ENCODE measurements around the gene GARIN5A.

The GARIN5A gene

GRCh38 chr19:50425581-50425980 lies 51.1 kb downstream of the GARIN5A start:
- DNase-seq (ENCODE audit: low read depth) = no peak
- H3K4me3 ChIP-seq (ENCODE audit: low read length) = no peak overlapping the region
- TF ChIP-seq, protein P1, sequence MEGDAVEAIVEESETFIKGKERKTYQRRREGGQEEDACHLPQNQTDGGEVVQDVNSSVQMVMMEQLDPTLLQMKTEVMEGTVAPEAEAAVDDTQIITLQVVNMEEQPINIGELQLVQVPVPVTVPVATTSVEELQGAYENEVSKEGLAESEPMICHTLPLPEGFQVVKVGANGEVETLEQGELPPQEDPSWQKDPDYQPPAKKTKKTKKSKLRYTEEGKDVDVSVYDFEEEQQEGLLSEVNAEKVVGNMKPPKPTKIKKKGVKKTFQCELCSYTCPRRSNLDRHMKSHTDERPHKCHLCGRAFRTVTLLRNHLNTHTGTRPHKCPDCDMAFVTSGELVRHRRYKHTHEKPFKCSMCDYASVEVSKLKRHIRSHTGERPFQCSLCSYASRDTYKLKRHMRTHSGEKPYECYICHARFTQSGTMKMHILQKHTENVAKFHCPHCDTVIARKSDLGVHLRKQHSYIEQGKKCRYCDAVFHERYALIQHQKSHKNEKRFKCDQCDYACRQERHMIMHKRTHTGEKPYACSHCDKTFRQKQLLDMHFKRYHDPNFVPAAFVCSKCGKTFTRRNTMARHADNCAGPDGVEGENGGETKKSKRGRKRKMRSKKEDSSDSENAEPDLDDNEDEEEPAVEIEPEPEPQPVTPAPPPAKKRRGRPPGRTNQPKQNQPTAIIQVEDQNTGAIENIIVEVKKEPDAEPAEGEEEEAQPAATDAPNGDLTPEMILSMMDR (conservative IDR thresholded peaks at IDR 0.05; ENCODE audit: low read length) = no peak

- TF ChIP-seq, protein P1 (conservative IDR thresholded peaks at IDR 0.05; ENCODE audit: low read length) = no peak
- no peak overlapping the region for H3K4me3 ChIP-seq (ENCODE audit: low read length)
- no peak for DNase-seq (ENCODE audit: low read depth)
Measured at GRCh38 chr19:50423279-50424113, 53.2 kb downstream of the GARIN5A start.

GRCh38 chr19:50422397-50423278 lies 54.0 kb downstream of the GARIN5A start:
- TF ChIP-seq, protein P1 (conservative IDR thresholded peaks at IDR 0.05; ENCODE audit: low read length) = no peak
- DNase-seq (ENCODE audit: low read depth) = no peak
- H3K4me3 ChIP-seq (ENCODE audit: low read length) = no peak overlapping the region

- DNase-seq (ENCODE audit: low read depth) = no peak
- no peak overlapping the region for H3K4me3 ChIP-seq (ENCODE audit: low read length)
- TF ChIP-seq, protein P1 (conservative IDR thresholded peaks at IDR 0.05; ENCODE audit: low read length) = no peak
Measured at GRCh38 chr19:50420808-50421207, 55.8 kb downstream of the GARIN5A start.

DNA sequence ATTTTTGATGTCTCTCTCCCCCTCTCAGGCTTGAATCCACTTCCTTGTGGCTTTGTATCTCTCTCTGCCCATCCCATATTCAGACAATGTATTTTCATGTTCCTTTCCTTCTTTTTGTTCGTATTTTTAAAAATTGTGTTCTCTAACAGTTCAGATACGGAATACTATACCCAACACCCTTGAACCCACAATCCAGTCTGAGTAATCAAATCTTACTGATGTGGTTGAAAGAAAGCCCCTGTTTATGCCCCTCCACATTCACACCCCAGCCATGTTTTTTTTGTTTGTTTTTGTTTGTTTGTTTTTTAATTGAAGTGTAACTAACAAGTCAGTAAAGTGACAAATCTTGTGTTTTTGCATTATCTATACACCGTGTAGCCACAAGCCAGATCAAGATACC lies 56.5 kb downstream of the GARIN5A start:
- no peak for DNase-seq (ENCODE audit: low read depth)

DNA sequence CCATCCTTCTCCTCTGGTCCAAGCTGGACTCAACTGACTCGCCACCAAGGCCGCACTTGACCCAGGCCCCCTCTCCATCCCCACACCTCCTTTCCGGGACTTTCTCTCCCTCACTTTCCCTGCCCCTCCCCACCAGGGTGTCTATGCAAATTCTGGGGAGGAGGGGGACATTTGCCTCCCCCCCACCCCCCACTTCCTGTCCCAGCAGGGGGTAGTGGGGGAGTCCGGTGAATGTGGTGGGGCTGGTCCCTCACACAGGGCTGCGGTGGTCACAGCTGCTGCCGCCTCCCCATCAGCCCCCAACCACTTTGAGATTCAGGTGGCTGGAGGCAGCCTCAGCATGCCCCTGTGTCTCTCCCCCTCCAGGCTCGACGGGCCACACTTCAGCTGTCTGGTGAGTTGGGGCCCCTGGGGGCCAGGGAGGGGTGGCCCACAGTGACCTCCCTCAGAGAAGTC lies 57.0 kb downstream of the GARIN5A start:
- no peak overlapping the region for H3K4me3 ChIP-seq (ENCODE audit: low read length)
- TF ChIP-seq, protein P1 (conservative IDR thresholded peaks at IDR 0.05; ENCODE audit: low read length) = no peak
- no peak for DNase-seq (ENCODE audit: low read depth)

More for the DNA sequence above, 56.5 kb downstream of the GARIN5A start:
- no peak overlapping the region for H3K4me3 ChIP-seq (ENCODE audit: low read length)
- TF ChIP-seq, protein P1 (conservative IDR thresholded peaks at IDR 0.05; ENCODE audit: low read length) = no peak
